22Rv1 (cell line): Measurements from ENCODE around the gene ARL6IP6.
"Not testable (repeated sequence)": the region's sequence is repeated elsewhere in the genome, so short reads cannot be mapped to it uniquely, and the experiment has no call there.

Experiments
- H3K27ac ChIP-seq: fragments of 450-650 bp; 2 replicates; pipeline ENCODE4 v1.5.1; 2017
- CTCF ChIP-seq: fragments of 450-650 bp; IDR thresholded peaks from 2 replicates; pipeline ENCODE4 v1.5.1; 2017; ENCODE audit warnings: mild to moderate bottlenecking
- ZFX ChIP-seq: fragments of 450-650 bp; IDR thresholded peaks from 2 replicates; pipeline ENCODE4 v1.6.1; 2017; ENCODE audit warnings: antibody characterized with exemption, borderline replicate concordance

ARL6IP6 gene

GRCh38 chr2:152710713-152711112 is 7.7 kb upstream of the ARL6IP6 start:
- H3K27ac ChIP-seq = no peak overlapping the region
- TF ChIP-seq ZFX (no peak), CTCF (no peak)

DNA sequence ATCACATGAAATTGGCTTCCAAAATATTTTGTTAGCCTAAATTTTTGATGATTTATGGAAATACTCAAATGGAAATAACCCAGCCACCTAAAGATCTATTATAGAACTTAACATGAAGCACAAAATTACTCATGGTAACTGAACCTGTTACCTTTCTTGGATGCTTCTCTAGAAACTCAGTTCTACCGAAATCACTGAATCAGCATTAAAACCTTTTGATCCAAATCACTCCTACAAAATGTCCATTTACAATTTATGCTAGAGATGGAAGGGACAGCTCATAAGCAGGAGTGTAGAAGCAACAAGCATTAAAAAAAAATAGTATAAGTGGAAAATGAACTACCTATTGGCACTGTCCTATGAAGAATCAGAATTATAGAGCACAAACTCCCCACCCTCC is 3.3 kb upstream of the ARL6IP6 start:
- no peak for TF ChIP-seq ZFX
- TF ChIP-seq CTCF = no peak
- no peak overlapping the region for H3K27ac ChIP-seq

DNA sequence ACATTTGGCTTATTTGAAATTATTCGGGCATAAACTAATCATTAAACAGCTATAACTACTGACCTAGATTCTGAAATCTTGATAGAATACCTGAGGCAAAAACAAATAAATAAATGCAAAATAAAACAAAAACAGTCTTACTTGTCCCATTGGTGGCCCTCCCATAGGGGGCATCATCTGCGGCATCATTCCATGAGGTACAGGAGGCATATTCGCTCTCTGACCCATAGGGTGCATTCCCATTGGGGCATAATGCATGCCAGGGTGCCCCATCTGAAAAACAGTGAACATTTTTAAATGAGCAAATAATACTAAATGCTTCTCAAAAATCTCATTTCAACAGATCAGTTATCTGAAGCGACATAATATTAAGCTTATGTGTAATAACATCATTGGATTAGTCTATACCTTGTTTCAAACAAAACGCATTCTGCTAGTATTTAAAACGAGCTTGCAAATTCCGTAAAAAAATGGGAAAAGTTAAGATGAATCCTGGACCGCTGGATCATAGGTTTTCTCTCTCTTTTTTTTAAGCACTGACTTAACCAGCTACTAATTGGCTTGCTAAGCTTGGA is 2.5 kb upstream of the ARL6IP6 start:
- H3K27ac ChIP-seq = no peak overlapping the region; the same call in 1 of the 2 replicates
- TF ChIP-seq CTCF (peak; percentile 20; the same call in 1 of the 2 replicates), ZFX (no peak)

DNA sequence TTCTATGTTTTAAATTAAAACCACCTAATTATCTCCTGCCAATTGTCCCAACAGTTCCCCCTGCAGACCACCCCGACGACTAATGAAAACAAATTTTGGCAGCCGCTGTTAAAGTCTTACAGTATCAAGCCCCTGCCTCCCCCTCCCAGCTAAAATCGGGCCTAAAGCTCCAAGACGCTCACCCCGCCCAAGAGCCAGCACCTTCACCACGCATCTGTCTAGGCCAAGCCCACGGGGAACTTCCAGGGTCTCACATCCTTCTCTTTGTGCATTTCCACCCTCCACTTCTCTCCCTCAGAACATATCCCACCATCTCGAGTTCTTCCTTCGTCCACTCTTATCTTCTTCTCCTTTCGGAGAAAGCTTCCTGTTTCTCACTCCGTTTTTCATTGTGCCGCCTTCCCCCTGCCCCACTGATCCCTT is 1.6 kb upstream of the ARL6IP6 start:
- TF ChIP-seq ZFX (no peak), CTCF (no peak)

DNA sequence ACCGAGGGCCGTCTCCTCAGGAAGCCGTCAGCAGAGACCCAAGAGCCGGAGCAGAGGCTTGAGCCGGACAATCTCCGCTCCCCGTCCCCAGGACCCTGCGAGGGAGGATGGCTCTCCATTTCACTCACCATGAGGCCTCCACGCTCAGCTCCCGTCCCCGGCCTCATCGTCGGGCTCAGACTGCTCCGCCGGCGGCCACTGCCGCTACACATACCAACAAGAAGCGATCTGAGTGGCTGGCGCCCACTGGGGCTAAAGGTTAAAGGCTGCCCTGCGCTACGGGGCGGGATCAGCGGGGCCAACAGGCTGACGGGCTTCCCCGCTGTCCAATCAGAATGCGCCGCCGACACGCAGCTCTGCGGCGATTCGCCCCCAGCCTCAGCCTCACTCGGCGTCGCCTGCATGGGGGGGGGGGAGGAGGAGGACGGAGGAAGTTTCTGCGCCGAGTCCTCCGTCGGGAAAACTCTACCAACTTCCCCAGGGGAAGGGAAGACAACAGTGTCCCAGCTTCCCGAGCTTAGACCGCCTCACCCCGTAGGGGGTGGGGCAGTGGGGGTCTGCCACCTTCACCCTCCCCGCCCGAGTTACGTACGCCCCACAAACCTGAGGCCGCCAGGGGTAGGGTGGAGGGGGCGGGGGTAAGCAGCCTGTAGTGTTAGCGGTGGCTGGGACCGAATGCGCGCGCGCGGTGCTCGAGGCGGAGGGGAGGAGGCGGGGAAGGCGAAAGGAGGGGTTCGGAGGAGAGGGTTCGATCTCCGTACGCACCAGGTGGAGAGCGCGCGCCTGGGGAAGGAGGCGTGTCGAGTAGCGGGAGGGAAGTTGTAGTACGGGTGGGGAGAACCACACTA is 968 bp upstream of the ARL6IP6 start, which contains the start of gene PRPF40A:
TSS of gene PRPF40A (minus strand) at position 234 of the 848 bp plus-strand sequence. CDS start at position 212, 22 bp downstream.
- peak within 1 kb of the TSS; percentile 86 for H3K27ac ChIP-seq
- no peak for TF ChIP-seq CTCF
- no peak for TF ChIP-seq ZFX

More for the DNA sequence above, 1.6 kb upstream of the ARL6IP6 start:
- peak overlapping the region; percentile 86 for H3K27ac ChIP-seq

GRCh38 chr2:152718909-152719645 is 657 bp downstream of the ARL6IP6 start:
- H3K27ac ChIP-seq = peak overlapping the region; percentile 86
- TF ChIP-seq ZFX (no peak), CTCF (no peak)

- TF ChIP-seq ZFX (no peak), CTCF (no peak)
- no peak overlapping the region for H3K27ac ChIP-seq
Observed at GRCh38 chr2:152720794-152721193, 2.4 kb downstream of the ARL6IP6 start.

GRCh38 chr2:152722639-152723038 is 4.2 kb downstream of the ARL6IP6 start:
- H3K27ac ChIP-seq = not testable (repeated sequence)
